Keratinocyte (primary cell): ENCODE data around the gene SLN. TPM values are rescaled to one million over a fixed set of nuclear protein-coding genes. Genes with fewer than 3 reads are reported as not detected.

Source experiments
- DNase-seq: peaks from one replicate; pipeline ENCODE4 v3.0.0-alpha.2; 2011; ENCODE audit warnings: low read depth, missing footprints, low spot score
- FAIRE-seq: peaks from 2 replicates; lab custom pipeline; 2011; peaks lifted over from hg19 to GRCh38; lab: Jason Lieb, UNC
- H2AFZ ChIP-seq: 2 replicates; pipeline ENCODE4 v1.6.0; 2012; ENCODE audit warnings: low read length, control low read depth, inconsistent platforms; ENCODE audit not compliant: control insufficient read depth
- H3K27ac ChIP-seq: 2 replicates; pipeline ENCODE4 v1.5.1; 2011; ENCODE audit warnings: low read length; ENCODE audit not compliant: control insufficient read depth, insufficient read depth
- H3K27me3 ChIP-seq: 3 replicates; pipeline ENCODE4 v1.6.0; 2011; ENCODE audit warnings: low read length; ENCODE audit not compliant: control insufficient read depth, insufficient read depth; ENCODE audit errors: extremely low read depth
- H3K36me3 ChIP-seq, 2 experiments: 2 replicates in 1 of 2; 3 replicates in 1 of 2; pipeline ENCODE4 v1.5.1; 2011; ENCODE audit warnings: low read length in 2 of 2, mild to moderate bottlenecking in 1 of 2; ENCODE audit not compliant: control insufficient read depth in 2 of 2, insufficient read depth in 2 of 2; ENCODE audit errors: extremely low read depth in 1 of 2
- H3K4me1 ChIP-seq: 3 replicates; pipeline ENCODE4 v1.5.1; 2011; ENCODE audit warnings: low read length; ENCODE audit not compliant: control insufficient read depth, insufficient read depth; ENCODE audit errors: extremely low read depth
- H3K4me2 ChIP-seq: 3 replicates; pipeline ENCODE4 v1.6.0; 2011; ENCODE audit warnings: low read depth, low read length; ENCODE audit not compliant: control insufficient read depth, insufficient read depth; ENCODE audit errors: extremely low read depth
- H3K4me3 ChIP-seq, 3 experiments: fragments of 200-600 bp in 1 of 3; sonication (generic) in 1 of 3; 2 replicates in 2 of 3; 3 replicates in 1 of 3; pipeline ENCODE4 v1.5.1; 2011 to 2016; ENCODE audit warnings: low read length in 3 of 3, mild to moderate bottlenecking in 3 of 3, control low read depth in 2 of 3, inconsistent platforms in 1 of 3, low read depth in 1 of 3, mixed read lengths in 1 of 3, mixed run types in 1 of 3, moderate library complexity in 1 of 3; ENCODE audit not compliant: control insufficient read depth in 2 of 3, insufficient read depth in 2 of 3; ENCODE audit errors: extremely low read depth in 1 of 3
- H3K79me2 ChIP-seq: 2 replicates; pipeline ENCODE4 v1.6.0; 2012; ENCODE audit warnings: low read length; ENCODE audit not compliant: control insufficient read depth, insufficient read depth
- H3K9ac ChIP-seq: 3 replicates; pipeline ENCODE4 v1.6.0; 2011; ENCODE audit warnings: low read length; ENCODE audit not compliant: control insufficient read depth, insufficient read depth; ENCODE audit errors: extremely low read depth
- H3K9me1 ChIP-seq: 3 replicates; pipeline ENCODE4 v1.6.0; 2011; ENCODE audit warnings: low read length; ENCODE audit not compliant: control insufficient read depth, insufficient read depth; ENCODE audit errors: extremely low read depth
- H3K9me3 ChIP-seq: 2 replicates; pipeline ENCODE4 v1.5.1; 2012; ENCODE audit warnings: low read depth, low read length; ENCODE audit not compliant: control insufficient read depth
- H4K20me1 ChIP-seq: 3 replicates; pipeline ENCODE4 v1.6.0; 2011; ENCODE audit warnings: low read length; ENCODE audit not compliant: control insufficient read depth, insufficient read depth; ENCODE audit errors: extremely low read depth
- CTCF ChIP-seq, 3 experiments: IDR thresholded peaks in 1 of 3; conservative IDR thresholded peaks in 1 of 3; optimal IDR thresholded peaks in 1 of 3; 2 replicates in 2 of 3; 3 replicates in 1 of 3; pipeline versions ENCODE3 to v1.5.1; 2011; ENCODE audit warnings: low read length in 3 of 3, mild to moderate bottlenecking in 3 of 3, moderate library complexity in 2 of 3, control low read depth in 1 of 3, inconsistent platforms in 1 of 3; ENCODE audit not compliant: insufficient read depth in 2 of 3; ENCODE audit errors: extremely low read depth in 1 of 3
- EZH2 ChIP-seq: IDR thresholded peaks from one replicate; pipeline ENCODE4 v1.6.1; 2012; ENCODE audit warnings: inconsistent platforms, mild to moderate bottlenecking, low read length, moderate library complexity
- dilution Hi-C: fragments of 300-500 bp; cut with MboI; formaldehyde crosslinking; loops from one replicate; pipeline ENCODE4 v1.7.0; 2020; ENCODE audit warnings: low sequenced_read_pairs; ENCODE audit not compliant: extremely low pct_ligation_motif_present
- polyA plus RNA-seq, 5 experiments: library from polyadenylated mRNA; depleted of rRNA in 3 of 5; stranded (reverse) in 3 of 5; stranded (forward) in 1 of 5; unstranded in 1 of 5; fragments of >200 nt; gene quantifications; 1 replicate in 1 of 5; 2 replicates in 3 of 5; 3 replicates in 1 of 5; pipeline versions ENCODE4 v1.2.1 to v1.2.3, GENCODE V29; 2011 to 2012; ENCODE audit warnings: missing spikeins in 2 of 5, low read depth in 1 of 5, low replicate concordance in 1 of 5

SLN gene
- polyA plus RNA-seq, 1 donor (not counting 4 experiments of a cell fraction or from before 2014, with no cell fraction given), result 0.12 TPM

- H3K9me1 ChIP-seq, result no peaks in the 10 kb centered on the region
- no peaks in the 10 kb centered on the region for H3K79me2 ChIP-seq
- no peaks in the 10 kb centered on the region for H3K36me3 ChIP-seq
- H4K20me1 ChIP-seq, result no peaks in the 10 kb centered on the region
- no peak overlapping the region for H3K9ac ChIP-seq
- no peak overlapping the region for H3K4me2 ChIP-seq
- no peak overlapping the region for H3K4me3 ChIP-seq
- no peak for DNase-seq
- peaks cover 14% of the 10 kb centered on the region for H3K4me1 ChIP-seq
- TF ChIP-seq CTCF (optimal IDR thresholded peaks at IDR 0.05 in 1 of 3, IDR thresholded peaks at IDR 0.05 in 1 of 3, conservative IDR thresholded peaks at IDR 0.05 in 1 of 3; ENCODE audit: extremely low read depth in 1 of 3, insufficient read depth in 2 of 3, low read length in 3 of 3), result no peak
- no peak for TF ChIP-seq EZH2
- H3K27ac ChIP-seq, result no peak overlapping the region
- no peaks in the 10 kb centered on the region for H3K9me3 ChIP-seq
- H3K27me3 ChIP-seq, result peaks cover 8% of the 10 kb centered on the region
- H2AFZ ChIP-seq, result no peak overlapping the region
- no peak for FAIRE-seq
- dilution Hi-C loops, result no loop called here
Observed at GRCh38 chr11:107707807-107708206, 4.0 kb downstream of the SLN start.

- no peaks in the 10 kb centered on the region for H3K9me3 ChIP-seq
- no peak for FAIRE-seq
Observed at GRCh38 chr11:107707215-107707671, 4.6 kb downstream of the SLN start.

More at GRCh38 chr11:107707215-107707671, 4.6 kb downstream of the SLN start:
- no peak for TF ChIP-seq CTCF (optimal IDR thresholded peaks at IDR 0.05 in 1 of 3, IDR thresholded peaks at IDR 0.05 in 1 of 3, conservative IDR thresholded peaks at IDR 0.05 in 1 of 3; ENCODE audit: extremely low read depth in 1 of 3, insufficient read depth in 2 of 3, low read length in 3 of 3)
- TF ChIP-seq EZH2, result no peak
- Histone ChIP-seq H3K9me1 (no peaks in the 10 kb centered on the region), H4K20me1 (no peaks in the 10 kb centered on the region), H3K9ac (no peak overlapping the region), H3K79me2 (no peaks in the 10 kb centered on the region), H3K36me3 (no peaks in the 10 kb centered on the region), H3K4me3 (no peak overlapping the region), H3K4me2 (no peak overlapping the region), H3K4me1 (peaks cover 14% of the 10 kb centered on the region), H2AFZ (no peak overlapping the region), H3K27ac (no peak overlapping the region), H3K27me3 (peaks cover 4% of the 10 kb centered on the region)
- DNase-seq, result no peak
- dilution Hi-C loops, result no loop called here
